ENCODE results near the gene SNRK.

SNRK gene

DNA sequence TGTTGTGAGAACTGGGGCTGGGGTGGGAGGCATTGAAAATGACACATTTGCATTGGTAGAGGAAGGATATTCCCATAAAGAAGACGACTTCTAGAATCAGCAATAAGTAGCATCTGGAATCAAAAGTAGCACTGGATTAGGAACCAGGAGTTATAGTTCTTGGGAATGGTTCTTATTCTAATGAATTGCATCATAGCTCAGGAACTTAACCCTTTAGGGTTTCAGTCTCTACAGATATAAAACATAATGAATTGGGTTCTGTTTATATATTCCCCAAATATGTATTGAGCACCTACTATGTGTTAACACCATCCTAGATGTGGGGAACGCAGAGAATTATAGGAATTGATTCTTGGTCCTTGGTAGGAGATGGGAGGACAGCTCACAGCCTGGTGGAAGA lies 16.3 kb upstream of the SNRK start:
- no peak for DNase-seq

DNA sequence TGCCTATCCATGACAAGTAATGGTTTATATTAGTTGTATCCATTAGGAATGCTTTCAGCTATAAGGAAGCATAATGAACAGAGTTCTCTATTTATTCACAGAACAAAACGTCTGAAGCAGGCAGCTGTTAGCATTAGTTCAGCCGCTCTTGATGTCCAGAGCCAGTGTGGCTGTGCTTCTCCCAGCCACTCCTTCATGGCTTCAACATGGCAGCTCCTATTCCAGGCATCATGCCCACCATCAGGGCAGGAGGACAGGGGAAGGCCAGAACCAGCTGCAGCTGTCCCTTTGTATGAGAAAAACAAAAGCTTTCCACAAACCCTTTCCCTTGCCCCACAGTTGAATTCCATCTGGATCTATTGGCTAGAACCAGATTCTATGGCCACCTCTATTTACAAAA lies 12.9 kb upstream of the SNRK start:
- no peak for DNase-seq

DNA sequence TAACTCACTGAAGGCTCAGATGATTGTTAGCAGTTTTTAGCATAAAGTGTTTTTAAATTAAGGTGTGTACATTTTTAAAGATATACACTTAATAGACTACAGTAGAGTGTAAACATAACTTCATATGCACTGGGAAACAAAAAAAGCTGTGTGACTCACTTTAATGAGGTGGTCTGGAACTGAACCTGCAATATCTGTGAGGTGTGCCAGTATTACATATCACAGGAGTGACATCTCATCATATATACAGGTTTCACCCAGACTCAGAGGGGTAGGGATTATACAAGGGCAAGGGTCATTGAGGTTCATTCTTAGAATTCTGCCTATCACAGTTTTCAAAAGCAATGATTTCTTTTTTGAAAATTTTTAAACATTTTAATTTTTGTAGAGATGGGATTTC lies 7.3 kb upstream of the SNRK start:
- no peak for DNase-seq

DNA sequence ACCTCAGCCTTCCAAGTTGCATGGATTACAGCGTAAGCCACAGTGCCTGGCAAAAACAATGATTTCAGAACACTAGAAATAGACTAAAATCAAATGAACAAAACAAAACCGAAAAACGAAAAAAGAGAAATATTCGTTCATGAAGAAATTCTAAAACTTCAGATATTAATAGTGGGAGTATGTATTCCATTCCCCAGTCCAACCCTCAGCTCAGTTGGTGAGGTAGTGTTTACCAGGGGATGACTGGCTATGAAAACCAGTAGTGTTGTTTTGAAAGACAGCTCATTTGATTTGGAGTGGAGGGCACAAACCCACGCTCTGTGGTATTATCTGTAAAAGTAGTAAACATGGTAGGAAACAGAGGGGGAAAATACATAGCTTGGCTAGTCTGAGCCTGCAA lies 6.8 kb upstream of the SNRK start:
- DNase-seq = no peak

DNA sequence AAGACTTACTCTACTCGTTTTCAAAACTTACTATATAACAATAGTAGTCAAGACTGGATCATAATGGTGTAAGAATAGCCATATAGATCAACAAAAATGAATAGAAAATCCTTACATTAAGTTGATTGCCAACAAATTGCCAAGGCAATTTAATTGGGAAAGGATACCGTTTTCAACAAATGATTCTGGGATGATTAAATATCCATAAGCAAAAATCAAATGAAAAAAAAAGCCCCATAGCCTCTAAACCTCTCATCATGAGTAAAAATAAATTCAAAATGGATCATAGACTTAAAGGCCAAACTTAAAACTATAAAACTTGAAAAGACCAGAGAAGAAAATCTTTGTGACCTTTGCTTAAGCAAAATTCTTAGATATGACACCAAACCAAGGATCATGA lies 5.3 kb upstream of the SNRK start:
- no peak for DNase-seq

DNA sequence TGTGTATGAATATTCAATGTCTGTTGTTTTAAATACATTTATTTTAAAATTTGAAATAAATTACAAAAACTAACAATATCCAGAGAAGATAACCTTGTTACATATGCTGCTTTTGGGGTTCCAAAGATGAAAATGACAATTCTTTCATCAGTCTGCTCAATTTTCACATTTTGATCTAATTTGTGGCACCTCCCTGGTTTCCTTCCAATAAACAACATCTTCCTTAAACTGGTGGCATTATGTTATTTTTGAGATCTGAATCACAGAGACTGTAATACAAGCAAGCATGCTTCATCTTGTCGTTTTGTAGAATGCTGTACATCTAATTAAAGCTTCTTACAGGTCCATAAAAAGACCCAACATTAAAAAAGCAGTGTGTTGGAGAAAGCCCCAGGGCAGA lies 2.2 kb upstream of the SNRK start:
- no peak for DNase-seq

DNA sequence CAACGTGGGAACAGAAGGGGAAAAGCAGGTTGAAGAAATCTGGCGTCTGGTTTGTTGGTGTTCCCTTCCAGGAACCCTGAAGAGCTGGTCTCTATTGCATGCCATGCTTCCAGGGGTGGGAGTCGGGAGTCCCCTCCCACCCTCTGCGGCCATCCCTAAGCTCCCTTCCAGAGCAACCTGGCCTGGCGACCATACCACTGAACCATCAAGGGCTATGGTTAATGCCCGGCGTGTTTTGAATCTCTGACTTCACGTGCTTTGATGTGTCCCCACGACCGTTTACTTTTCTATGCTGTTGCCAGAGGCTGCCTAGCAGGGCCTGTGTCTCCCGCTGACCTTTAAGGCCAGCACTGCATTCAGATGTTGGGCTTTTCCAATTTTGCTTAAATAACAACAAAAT lies 696 bp upstream of the SNRK start:
- no peak for DNase-seq

DNA sequence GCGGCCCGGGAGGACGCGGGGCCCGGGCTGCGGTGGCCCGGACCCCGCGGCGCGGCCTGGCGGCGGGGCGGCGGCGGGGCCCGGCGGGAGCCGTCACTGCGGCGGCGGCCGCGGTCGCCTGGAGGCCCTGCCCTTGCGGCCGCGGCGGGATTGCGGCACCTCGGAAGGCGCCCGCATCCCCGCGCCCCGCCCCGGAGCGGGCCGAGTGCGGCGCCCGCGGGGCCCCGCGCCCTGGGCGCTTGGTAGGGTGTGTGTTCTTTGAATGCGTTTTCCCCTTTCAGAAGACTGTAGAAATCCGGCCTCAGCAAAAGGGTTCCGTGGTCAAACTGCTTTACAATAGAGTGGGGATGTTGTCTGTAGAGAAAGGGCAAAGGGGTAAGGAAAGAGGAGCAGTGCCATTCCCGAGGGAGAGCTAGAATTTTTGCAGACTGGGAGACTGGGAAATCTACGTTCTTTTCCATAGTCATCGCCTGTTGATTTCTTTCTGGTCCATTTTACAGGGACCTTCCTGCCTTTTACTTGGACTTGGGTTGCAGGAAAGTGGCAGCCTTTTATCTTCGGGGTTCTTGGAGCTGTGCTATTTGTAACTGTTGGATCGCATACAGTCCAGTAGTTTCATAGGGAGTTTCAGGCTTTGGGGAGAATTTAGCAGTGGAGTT lies 630 bp downstream of the SNRK start:
- DNase-seq = peak; percentile 25 to 45

DNA sequence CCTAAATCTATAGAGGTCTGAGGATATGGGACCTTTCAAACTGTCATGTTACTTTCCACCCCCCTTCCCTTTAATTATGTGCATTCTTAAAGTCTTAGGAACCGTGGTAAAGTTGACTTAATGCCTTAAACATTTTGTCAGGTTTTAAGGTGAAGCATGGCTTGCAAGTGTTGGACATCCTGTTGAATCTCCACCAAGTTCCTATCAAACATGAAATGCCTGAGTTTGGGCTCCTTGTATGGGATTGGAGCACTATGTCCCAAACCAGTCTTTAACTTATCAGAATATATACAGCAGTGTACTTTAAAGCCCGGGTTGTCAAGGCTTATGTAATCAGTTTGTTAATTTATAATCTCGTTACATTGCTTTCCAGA lies 1.1 kb downstream of the SNRK start:
- DNase-seq = no peak

DNA sequence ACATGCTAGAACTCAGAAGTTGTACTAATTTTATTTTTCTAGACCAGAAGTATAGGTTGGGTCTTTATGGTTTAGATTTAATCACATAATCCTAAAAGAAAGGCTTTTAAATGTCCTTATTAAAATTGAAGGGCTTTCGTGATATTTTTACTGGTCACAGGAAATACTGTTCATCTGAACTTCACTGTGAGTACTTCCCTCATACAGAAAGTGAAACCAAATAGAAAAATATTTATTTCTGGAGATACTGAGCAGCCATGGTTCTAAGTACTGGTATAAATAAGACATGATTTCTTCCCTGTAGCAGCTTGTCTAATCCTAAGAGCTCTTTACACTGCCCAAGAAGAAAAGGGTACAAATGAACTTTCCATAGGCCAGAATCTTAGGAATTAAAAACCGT lies 2.0 kb downstream of the SNRK start:
- peak in 1 of 2 donors; percentile 70 for DNase-seq

DNA sequence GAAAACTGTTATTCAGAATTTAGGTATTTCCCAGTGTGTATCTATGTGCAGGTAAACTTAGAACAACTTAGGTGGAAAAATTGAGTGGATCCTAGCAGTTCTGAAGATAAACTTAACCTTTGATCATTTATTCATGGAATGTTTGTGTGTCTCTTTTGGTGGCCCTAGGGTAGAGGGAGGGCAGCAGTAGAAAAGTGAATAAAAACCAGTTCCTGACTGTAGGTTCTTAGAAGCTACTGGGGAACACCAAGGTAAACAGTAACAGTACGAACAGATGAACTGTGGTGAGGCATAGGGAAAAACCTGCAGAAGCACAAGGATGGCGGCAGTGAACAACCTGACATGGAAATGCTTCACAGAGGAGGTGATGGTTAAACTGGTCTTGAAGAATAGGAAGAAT lies 2.5 kb downstream of the SNRK start:
- no peak for DNase-seq

DNA sequence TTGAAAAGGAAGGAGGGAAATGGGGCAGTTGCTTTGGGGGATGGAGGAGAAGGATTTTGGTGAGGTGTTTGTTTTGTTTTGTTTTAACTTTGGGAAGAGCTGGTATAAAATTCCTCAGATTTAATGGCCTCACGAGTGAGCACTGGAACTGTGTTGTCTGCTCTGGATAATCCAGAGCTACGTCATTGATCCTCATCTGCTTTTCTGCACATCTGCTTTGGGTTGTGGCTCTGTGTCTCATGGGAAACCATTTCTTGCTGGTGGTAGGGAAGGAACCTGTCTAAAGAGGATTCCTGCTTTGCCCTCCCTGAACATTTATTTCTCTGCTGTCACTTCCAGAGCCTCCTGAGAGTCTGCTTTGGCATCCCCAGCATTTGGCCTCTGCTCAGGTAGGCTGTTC lies 3.1 kb downstream of the SNRK start:
- DNase-seq = no peak

DNA sequence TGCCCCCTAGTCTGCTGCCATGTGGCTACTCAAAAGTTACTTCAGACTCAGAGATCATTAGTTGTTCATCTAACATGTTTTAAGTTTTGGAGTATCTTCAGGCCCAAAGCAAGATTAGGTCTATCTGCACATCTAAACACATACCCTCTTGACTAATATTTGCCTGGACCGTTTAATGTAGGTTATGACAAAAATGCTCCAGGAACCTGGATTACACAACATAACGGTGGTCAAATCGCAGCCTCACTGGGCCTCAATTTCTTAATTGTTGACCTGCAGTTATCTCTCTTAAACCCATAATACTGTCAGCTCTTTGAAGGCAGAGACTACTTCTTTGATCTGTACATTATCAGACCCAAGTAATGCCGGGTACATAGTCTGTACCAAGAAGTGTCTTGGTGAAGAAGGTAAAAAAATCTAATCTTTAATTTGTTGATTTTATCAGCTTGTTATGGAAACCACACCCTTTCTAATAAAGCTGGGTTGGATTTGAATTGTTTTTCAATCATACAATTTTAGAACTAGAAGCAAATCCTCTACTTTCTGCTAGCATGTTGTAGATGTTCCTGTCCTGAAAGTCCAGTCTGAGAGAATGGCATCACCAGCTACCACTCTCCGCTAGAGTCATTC lies 3.6 kb downstream of the SNRK start:
- DNase-seq = peak in 1 of 2 donors; percentile 46

DNA sequence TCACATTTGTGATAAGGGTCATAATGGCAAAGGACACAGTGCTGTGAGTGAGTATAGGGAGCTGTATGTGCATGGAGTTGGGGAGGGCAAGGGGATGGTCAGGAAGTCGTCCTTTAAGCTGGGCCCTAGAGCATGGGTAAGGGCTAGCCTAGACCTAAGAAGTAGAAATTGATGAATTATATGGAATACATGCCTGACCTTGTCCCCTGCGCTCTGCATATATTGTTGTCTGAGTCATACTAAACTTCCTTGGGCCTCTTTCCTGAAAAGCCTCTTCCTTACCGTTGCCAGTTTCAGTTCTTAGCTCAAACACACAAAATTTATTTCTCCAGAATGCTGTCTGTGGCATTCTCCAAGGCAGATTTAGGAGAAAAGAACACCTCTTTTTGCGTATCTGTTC lies 4.6 kb downstream of the SNRK start:
- DNase-seq = no peak

DNA sequence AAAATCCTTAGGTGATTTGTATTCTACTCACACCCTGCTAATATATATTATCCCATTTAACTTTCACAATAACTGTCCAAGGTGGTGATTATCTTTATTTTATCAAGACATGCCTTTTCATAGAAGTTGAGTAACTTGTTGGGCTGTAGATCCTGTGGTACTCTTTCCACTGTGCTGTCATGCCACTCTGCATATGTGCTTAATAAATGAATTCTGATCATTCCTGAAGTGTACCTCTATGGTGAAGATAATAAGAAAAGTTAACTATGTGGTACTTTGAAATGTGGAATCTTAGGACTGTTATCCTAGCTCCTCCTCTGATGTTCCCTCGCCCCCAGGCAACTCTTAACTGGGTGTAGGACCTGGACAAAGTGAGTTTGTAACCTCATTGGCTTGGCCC lies 5.2 kb downstream of the SNRK start:
- DNase-seq = no peak

DNA sequence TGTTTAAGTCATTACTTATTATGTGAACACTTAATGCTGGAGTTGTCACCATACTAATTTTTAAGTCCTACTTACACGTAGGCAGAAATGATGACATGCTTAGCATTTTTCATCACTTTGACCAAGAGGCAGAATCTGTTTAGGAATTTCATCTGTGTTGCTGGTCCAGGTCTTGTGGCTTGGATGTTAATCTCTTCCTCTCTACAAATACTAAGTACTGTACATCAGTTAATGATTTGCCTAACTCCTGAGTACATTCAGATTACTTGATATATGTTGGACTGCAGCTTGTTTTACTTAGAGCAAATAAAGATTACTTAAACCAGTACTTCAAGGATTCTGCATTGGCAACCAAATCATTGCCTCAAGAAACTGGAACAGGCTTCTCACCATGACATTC lies 8.6 kb downstream of the SNRK start:
- DNase-seq = no peak

DNA sequence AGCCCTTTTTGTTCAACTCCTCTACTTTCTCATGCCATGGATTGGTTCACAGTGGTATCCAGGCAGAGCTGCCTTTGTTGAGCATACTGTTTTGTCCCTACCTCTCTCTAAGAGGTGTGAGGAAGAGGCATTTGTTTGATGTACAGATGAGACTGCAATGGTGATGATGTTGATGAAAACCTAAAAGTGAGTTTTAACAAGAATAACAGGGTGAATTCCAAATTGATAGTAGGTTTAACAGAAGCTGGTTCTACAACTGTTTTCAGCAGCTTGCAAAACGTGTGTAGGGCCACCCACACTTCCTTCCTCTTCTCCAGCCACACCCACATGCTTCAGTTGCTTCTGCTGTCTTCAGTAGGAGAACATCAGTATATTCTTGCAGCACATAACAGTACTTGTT lies 10.2 kb downstream of the SNRK start:
- peak; percentile 87 to 90 for DNase-seq

DNA sequence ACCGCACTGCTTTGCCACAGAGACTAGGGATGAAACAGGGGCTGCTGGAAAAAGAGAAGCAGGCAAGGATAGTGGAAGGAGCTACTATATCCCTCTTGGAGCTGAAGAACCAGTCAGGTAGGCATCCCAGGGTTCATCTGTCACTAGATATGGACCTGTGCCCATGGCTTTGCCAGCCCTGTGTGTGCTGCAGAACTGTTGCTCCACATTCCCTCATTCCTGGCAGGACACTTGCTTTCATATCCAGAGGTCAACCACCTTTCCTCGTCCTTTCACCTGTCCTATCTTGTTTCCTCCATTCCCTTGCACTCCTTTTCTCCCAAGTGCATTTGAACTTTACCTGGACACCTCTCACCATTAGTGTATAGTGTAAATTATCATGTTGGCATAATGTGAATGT lies 12.0 kb downstream of the SNRK start:
- no peak for DNase-seq

DNA sequence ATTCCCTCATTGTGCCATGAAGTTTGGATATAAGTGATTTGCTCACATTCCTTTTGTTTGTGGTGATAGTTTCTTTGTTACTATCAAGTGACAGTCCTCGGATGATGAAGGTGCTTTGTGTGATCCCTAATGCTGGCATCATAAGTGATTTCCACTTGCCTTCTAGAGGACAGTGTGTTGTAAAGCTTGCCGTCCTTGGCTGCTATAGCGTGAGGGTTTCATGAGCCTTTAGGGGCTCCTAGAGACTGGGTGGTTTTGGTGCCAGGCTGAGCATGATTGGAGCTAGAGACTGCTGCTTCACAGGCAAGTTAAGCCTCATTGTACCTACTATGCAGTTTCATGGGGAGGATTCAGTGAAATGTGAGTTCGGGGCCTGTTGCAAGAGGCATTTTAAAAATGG lies 12.4 kb downstream of the SNRK start:
- no peak for DNase-seq

DNA sequence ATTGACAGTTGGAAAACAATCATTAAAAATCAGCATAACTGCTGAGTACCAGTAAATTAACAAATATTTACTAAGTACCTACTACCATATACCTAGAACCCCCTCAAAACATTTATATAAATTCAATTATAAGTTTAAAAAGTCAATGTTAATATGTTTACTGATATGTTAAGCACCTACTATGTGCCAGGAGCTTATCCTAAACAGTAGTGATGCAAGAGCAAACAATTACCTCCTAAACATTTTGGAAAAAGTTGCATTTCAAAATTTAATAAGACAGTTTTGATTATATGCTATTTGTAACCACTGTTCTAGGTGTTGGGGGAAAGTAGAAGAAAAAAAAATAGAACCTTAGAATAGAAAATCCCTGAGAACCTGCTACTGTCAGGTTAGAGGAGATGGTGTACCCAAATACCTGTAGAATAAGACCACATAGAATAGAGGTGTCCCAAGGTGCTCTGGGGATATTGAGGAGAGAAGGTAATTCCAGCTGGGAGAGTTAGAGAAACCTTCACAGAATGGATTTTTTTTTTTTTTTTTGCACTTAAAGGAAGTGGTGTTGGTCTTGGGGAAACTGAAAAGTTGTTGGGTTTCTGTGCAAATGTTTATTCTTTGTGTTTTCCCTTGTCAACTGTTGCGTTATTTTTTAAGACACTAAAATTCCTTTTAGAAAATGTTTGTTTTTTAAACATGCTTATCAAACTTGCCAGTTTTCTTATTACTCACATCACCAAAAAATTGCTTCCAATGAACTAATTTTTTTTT lies 16.0 kb downstream of the SNRK start:
- no peak for DNase-seq

DNA sequence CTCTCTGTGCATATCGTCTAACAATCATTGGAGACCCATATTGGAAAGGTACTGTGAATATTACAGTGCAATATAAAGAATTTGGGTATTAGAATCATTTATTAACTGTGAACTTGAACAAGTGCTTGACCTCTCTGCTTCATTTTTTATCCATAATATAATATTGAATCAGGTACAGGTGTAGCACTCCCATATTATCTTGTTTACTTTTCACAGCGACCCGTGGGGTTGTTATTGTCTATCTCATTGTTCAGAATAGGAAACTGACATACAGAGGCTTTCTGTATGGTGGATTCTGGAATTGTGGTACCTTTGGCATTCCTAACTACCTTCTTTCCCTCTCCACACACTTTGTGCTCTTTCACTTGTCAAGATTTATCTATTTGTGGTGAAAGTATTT lies 17.8 kb downstream of the SNRK start:
- DNase-seq = no peak

DNA sequence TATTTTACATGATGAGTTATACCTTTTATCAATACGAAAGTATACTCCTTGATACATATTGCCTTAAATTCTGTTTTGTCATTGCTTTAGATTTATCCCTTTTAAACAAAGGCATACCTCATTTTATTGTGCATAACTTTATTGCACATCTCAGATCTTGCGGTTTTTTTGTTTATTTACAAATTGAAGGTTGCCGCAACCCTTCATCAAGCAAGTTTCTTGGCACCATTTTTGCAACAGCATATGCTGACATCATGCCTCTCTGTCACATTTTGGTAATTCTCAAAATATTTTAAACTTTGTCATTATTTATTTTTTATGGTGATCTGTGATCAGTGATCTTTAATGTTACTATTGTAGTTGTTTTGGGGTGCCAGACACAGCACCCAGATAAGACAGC lies 20.9 kb downstream of the SNRK start:
- no peak for DNase-seq

DNA sequence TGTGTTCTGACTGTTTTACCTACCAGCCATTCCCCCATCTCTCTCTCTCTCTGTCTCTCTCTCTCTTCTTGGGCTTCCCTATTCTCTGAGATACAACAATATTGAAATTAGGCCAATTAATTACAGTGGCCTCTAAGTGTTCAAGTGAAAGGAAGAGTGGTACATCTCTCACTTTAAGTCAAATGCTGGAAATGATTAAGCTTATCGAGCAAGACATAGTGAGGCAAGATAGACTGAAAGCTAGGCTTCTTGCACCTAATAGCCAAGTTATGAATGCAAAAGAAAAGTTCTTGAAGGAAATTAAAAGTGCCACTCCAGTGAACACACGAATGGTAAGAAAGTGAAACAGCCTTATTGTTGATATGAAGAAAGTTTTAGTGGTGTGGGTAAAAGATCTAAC lies 21.3 kb downstream of the SNRK start:
- DNase-seq = no peak

Measured in CD4-positive, alpha-beta T cell treated with Interleukin-4 for 1 hour (primary cell).